Activated CD4-positive, CD25-positive, alpha-beta regulatory T cell (primary cell): ENCODE results near the gene BSG.

ENCODE experiments used
- DNase-seq, 4 experiments: peaks; one replicate each; lab custom pipeline; 2025; lab: John Stamatoyannopoulos, UW

The BSG gene

DNA sequence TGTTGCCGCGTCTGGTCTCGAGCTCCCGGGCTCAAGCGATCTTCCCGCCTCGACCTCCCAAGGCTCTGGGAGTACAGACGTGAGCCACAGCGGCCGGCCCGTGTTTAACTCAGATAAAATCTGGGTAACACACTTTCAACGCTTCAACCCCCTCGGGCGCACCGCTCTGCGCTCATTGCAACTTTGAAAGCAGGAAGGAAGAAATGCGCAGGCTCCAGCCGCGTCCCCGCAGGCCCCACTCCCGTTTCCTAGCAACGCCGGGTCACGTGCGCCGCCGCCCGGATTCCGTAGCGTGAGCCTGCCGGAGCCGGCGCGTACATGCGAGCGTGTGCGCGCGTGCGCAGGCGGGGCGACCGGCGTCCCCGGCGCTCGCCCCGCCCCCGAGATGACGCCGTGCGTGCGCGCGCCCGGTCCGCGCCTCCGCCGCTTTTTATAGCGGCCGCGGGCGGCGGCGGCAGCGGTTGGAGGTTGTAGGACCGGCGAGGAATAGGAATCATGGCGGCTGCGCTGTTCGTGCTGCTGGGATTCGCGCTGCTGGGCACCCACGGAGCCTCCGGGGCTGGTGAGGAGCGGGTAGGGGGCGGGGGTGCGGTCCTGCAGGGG, at the start of gene BSG:
TSS of gene BSG (plus strand) at position 457 of the 603 bp plus-strand sequence. CDS start at position 496, 39 bp downstream.
- DNase-seq: peak; percentile 93 to 98 (median 95)

GRCh38 chr19:522726-523125, 49.7 kb upstream of the BSG start:
- DNase-seq: no peak

DNA sequence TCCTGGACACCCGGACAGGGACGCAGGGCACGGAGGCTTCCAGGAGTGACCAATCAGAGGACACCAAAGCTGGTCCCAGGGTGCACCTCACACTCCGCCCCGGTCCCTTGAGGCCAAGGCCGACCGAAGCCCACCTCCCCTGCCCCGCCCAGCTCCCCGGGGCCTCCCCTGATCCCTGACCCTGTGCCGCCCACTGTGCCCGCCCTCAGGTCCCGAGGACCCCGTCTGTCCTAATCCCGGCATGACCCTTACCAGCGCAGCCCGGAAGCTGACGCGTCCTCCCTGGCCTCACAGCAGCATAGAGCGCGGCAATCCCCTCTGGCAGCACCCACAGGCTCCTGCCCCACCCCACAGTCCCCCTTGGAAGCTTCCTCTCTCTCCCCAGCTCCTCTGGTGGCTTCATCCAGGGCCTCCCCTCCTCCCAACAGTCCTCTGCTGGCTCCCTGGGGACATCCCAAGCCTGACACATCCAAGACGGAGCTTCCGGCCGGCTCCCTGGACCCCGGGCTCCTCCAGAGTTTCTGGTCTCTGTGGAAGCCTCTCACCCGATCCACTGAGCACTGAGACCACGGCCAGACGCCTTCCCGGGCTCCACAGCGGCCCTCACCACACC, 48.2 kb upstream of the BSG start:
- no peak for DNase-seq

DNA sequence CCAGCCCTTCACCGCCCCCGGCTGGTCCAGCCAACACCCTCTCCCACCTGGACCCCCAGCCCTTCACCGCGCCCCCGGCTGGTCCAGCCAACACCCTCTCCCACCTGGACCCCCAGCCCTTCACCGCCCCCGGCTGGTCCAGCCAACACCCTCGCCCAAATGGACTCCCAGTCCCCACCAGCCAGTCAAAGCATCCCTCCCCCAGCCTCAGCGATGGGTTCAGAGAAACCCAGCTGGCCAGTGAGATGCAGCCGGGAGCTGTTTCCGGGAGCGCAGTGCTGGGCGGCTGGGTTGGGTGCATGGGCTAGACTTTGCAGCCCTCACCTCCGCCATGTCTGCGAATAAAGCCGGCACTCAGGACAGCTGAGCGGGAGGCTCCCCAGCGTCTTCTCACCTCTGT, 47.4 kb upstream of the BSG start:
- no peak for DNase-seq

DNA sequence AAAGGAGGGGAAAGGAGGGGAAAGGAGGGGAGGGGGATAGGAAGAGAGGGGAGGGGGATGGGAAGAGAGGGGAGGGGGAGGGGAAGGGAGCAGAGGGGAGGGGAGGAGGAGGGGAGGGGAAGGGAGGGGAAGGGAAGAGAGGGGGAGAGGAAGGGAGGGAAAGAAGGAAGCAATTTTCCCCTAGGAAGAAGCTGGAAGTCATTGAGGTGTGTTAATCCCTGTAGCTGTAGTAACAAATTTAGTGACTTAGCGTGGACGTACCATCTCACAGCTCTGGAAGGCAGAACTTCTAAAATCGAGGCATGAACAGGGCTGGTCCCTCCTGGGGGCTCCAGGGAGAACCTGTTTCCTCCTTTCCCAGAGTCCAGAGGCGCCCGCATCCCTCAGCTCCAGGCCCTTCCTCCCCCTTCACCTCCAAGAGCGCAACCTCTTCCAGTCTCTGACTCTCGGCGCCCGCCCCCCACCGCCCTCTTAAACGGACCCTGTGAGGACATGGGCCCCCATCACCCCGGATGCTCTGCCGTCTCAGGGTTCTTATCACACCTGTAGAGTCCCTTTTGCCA, 46.5 kb upstream of the BSG start:
- DNase-seq: no peak

DNA sequence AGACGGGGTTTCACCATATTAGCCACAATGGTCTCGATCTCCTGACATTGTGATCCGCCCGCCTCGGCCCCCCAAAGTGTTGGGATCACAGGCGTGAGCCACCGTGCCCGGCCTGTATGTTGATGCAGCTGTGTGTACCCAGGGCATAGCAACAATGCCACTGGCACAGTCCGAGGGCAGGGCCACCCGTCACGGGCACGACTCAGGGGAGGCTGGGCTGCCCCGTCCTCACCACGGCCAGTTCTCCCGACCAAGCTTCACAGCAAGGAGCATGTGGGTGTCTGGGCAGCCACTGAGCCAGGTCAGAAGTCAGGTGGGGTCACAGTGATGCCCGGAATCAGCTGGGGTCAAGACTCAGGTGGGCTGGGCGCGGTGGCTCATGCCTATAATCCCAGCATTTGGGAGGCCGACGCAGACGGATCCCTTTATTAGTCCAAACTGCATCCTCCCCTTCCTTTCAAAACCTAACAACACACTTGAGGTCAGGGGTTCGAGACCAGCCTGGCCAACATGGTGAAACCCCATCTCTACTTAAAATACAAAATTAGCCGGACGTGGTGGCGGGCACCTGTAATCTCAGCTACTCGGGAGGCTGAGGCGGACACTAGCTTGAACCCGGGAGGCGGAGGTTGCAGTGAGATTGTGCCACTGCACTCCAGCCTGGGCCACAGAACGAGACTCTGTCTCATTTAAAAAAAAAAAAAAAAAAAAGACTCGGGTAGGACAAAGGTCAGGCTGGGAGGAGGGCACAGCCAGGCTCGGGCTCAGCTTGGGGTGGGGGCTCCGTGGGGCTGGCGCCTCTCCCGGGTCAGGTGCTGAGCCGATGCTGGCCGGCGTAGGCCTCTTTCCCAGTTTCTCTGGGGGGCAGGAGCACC, 42.0 kb upstream of the BSG start:
- no peak for DNase-seq

GRCh38 chr19:531009-531752, 41.2 kb upstream of the BSG start:
- DNase-seq: peak; percentile 69 to 90 (median 76)

DNA sequence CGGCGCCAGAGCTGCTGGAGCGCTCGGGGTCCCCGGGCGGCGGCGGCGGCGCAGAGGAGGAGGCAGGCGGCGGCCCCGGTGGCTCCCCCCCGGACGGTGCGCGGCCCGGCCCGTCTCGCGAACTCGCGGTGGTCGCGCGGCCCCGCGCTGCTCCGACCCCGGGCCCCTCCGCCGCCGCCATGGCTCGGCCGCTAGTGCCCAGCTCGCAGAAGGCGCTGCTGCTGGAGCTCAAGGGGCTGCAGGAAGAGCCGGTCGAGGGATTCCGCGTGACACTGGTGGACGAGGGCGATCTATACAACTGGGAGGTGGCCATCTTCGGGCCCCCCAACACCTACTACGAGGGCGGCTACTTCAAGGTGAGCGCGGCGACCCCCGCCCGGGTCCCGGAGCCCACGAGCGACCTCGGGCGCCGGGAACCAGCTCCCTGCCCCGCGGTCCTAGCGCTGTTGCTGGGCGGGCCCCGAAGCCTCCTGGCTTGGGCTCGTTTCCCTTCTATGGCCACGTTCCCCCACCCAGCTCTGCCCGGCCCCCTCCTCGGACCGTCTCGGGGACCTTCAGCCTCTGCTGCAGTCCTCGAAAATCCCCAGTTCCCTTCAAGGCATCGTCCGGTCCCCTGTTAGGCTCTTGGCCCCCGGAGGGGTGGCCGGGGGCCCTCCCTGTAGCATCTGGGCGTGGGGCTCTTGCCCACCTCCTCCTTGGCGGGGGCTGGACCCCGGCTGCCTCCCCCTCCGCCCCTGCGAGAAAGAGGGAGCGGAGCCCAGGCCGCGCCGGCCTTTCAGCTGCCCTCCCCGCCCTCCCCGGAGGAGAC, 40.4 kb upstream of the BSG start, which contains the start of gene CDC34:
TSS of gene CDC34 (plus strand) at position 8 of the 808 bp plus-strand sequence. CDS start at position 180, 172 bp downstream.
- DNase-seq: no peak

DNA sequence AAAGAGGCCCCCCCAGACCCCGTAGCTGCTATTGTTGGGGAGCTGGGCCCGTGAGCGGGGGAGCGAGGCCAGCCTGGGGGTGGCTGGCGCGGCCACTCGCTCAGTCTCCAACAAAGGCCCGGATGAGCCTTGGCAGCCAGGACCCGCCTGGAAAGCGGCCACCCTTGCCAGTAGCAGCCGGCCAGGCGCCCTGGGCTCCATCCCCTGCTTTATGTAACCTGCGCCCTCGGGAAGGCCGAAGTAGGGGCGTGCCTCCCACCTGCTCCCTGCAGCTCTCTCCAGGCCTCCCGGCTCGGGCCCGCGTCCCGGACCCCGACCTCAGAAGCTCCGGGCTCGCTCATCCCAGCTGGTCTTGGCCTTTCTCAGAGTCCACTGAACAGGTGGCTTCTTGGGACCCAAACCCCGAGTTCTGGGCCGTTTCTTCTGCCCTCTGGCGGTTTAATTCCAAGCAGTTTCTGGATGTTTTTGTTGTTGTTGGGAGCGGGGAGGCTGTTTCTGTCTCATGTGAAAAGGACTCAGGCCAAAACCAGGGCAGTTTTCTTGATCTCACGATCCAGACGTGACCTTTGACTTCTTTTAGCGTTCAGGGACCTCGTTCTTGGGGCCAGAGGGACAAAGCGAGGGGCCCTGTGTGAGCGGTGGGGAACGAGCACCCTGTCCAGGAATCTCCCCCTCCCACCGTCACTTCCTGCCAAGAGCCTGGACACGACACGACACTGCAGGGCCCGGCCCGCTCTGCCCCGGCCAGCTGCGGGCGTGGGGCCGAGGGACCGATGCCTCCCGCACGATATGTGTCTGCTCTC, 39.6 kb upstream of the BSG start:
- no peak for DNase-seq

DNA sequence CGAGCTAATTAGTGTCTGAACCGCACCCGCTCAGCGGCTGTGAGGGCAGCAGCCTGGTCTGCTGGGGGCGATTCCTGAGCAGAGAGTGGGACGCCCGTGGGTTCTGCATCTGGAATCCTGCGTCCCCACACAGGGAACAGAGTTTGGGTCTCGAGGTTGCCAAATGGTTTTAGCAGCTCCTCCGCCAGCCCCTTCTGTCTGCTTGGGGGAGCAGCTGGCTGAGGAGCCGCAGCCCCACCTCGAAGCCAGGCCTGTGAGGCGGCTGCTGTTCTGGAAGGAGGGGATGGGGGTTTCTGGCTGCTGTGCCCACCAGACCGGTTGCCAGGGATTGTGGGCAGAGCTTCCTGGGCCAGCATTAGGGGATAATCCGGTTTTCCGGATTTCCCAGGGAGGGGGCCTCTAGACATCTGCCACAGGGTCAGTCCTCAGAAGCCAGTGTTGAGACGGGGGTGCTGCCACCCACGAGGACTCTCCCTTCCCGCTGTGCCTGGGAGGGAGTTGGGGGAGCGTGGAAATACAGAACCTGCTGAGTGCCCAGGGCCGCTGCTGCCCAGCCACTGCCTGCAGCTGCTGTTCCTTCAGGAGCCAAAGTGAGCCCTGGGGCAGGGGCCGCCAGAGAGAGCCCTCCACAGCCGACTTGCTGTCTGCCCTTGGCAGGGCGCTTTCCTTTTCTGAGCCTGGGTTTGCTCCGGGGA, 38.9 kb upstream of the BSG start:
- no peak for DNase-seq

DNA sequence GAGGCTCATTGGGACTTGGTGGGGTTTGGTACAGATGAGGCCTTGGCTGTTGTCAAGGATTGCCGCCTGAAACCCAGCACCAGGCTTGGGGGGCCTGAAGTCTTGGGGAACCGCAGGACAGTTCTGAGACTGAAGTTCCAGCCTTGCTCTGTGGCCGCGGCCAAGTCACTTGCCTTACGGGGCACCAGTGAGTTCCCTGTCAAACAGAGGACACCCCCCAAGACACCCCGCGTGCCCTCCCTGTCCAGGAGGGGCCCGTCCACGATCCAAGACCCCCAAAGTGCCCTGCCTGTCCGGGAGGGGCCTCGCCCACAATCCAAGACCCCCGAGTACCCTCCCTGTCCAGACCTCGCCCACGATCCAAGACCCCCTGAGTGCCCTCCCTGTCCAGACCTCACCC, 38.3 kb upstream of the BSG start:
- DNase-seq: no peak

GRCh38 chr19:535017-535835, 37.2 kb upstream of the BSG start:
- no peak for DNase-seq

DNA sequence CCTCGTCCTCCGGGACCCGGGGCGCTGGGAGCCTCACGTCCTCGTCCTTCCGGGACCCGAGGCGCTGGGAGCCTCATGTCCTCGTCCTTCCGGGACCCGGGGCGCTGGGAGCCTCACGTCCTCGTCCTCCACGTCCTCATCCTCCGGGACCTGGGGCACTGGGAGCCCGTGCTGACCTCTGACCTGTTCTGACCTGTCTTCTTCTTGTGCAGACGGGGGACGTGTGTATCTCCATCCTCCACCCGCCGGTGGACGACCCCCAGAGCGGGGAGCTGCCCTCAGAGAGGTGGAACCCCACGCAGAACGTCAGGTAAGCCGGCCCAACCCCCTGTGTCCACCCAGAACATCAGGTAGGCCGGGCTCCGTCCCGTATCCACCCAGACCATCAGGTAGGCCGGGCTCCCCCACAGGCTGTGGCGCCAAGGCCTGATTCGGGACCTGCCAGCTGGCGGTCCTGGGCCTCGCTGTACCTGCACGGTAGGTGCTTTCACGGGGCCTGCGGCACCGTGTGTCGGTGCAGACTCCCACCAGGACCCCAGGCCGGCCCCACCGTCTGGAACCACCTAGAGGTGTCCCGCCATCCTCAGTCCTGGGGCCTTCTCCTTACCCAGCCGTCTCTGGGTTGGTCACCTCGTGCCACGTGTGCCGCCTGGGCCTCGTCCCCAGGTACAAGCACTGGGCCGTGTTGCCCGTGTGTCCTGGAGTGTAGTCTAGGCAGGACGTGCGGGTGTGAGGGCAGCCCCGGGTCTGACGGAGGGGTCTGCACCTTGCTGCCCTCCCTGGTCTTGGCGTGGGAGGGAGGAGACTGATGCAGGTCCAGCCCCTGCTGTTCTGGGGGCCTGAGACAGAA, 36.1 kb upstream of the BSG start:
- DNase-seq: no peak

DNA sequence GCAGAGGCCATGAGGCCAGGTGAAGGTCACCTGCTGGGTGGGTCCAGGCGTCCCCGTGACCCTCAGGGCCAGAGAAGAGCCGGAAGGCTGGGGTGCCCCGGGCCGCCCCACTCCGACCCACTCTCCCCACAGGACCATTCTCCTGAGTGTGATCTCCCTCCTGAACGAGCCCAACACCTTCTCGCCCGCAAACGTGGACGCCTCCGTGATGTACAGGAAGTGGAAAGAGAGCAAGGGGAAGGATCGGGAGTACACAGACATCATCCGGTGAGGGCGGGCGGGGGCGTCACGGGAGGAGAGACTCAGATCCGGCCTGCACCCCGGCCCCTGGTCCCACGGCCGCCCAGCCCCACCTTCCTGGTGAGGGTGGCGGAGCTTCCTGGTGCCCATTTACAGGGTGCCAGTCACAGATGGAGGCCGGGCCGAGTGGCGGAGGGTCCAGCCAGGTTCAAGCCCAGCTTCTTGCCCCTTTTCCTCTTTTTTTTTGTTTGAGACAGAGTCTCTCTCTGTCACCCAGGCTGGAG, 35.5 kb upstream of the BSG start:
- no peak for DNase-seq

- no peak for DNase-seq
These were observed 33.6 kb upstream of the BSG start for GRCh38 chr19:538641-539428.

- DNase-seq: no peak
These were observed 32.9 kb upstream of the BSG start for GRCh38 chr19:539429-540030.
